K562 (cell line): Measurements from ENCODE around the gene RUSC1. TPM values are rescaled to one million over a fixed set of nuclear protein-coding genes. Genes with fewer than 3 reads are reported as not detected.
A peak's percentile ranks its signal among the peaks of the same experiment; 100 is the strongest.

Experiments
- AFF1 ChIP-seq, 2 experiments: fragments of 450-650 bp; IDR thresholded peaks; 2 replicates each; pipeline ENCODE4 v1.6.1; 2018; ENCODE audit warnings: mild to moderate bottlenecking in 2 of 2, low read depth in 1 of 2; ENCODE audit not compliant: partially characterized antibody in 2 of 2
- FOXK2 ChIP-seq, 2 experiments: fragments of 450-650 bp; IDR thresholded peaks in 1 of 2; conservative IDR thresholded peaks in 1 of 2; 2 replicates each; pipeline ENCODE4 v1.6.1; 2016; ENCODE audit warnings: low read depth in 2 of 2, mild to moderate bottlenecking in 1 of 2
- HDAC1 ChIP-seq, 2 experiments: fragments of 450-650 bp; IDR thresholded peaks; 2 replicates each; pipeline ENCODE4 v1.6.1; 2016 to 2017; ENCODE audit warnings: inconsistent platforms in 1 of 2, mild to moderate bottlenecking in 1 of 2, moderate library complexity in 1 of 2
- MAZ ChIP-seq, 2 experiments: fragments of 450-650 bp in 1 of 2; sonication (generic) in 1 of 2; formaldehyde crosslinking; IDR thresholded peaks in 1 of 2; conservative IDR thresholded peaks in 1 of 2; 2 replicates each; pipeline versions ENCODE4 v1.4.0 to v1.5.0; 2020; ENCODE audit warnings: mild to moderate bottlenecking in 1 of 2, missing genetic modification reagents in 1 of 2
- MXI1 ChIP-seq: IDR thresholded peaks from 2 replicates; pipeline ENCODE4 v1.6.1; 2011; ENCODE audit warnings: low read depth, mild to moderate bottlenecking, improper control_type of control experiment, low read length
- NKRF ChIP-seq: fragments of 450-650 bp; IDR thresholded peaks from 2 replicates; pipeline ENCODE4 v1.6.1; 2016; ENCODE audit warnings: borderline replicate concordance
- RCOR1 ChIP-seq, 2 experiments: IDR thresholded peaks; 2 replicates each; pipeline ENCODE4 v1.6.1; 2012; ENCODE audit warnings: low read depth in 2 of 2, low read length in 2 of 2, borderline replicate concordance in 1 of 2, improper control_type of control experiment in 1 of 2
- SAP30 ChIP-seq: fragments of 200-600 bp; sonication (generic); IDR thresholded peaks from 2 replicates; pipeline ENCODE4 v1.6.1; 2012; ENCODE audit warnings: borderline replicate concordance, low read depth, mild to moderate bottlenecking, moderate library complexity, low read length, control low read depth, inconsistent platforms; ENCODE audit not compliant: insufficient read depth, poor library complexity, severe bottlenecking
- SIN3A ChIP-seq, 2 experiments: fragments of 150-350 bp in 1 of 2; IDR thresholded peaks; 2 replicates each; pipeline ENCODE4 v1.6.1; 2011 to 2016; ENCODE audit warnings: borderline replicate concordance in 2 of 2, low read depth in 2 of 2, low read length in 2 of 2, mild to moderate bottlenecking in 2 of 2, moderate library complexity in 2 of 2; ENCODE audit not compliant: control insufficient read depth in 1 of 2
- SMARCC2 ChIP-seq: fragments of 450-650 bp; IDR thresholded peaks from 2 replicates; pipeline ENCODE4 v1.6.1; 2017; ENCODE audit warnings: antibody characterized with exemption, moderate library complexity, mild to moderate bottlenecking, low read depth
- WHSC1 ChIP-seq: IDR thresholded peaks from one replicate; pipeline ENCODE4 v1.6.1; 2012; ENCODE audit warnings: low read length, control low read depth, inconsistent platforms
- ZNF280B ChIP-seq: fragments of 250-450 bp; sonication (Bioruptor Pico); IDR thresholded peaks from 2 replicates; pipeline ENCODE4 v1.5.1; 2021; ENCODE audit warnings: mild to moderate bottlenecking
- polyA plus RNA-seq, 8 experiments: library from polyadenylated mRNA; depleted of rRNA in 4 of 8; stranded (reverse) in 5 of 8; unstranded in 3 of 8; fragments of >200 nt; fragmentation: Nextera tagmentation in 2 of 8; fragmentation: Illumina TruSeq in 1 of 8; extraction: Ambion mirVana in 2 of 8; extraction: Trizol in 1 of 8; gene quantifications; 2 replicates each; pipeline versions ENCODE4 v1.2.1 to v1.2.3, GENCODE V29; 2011 to 2014; ENCODE audit warnings: inconsistent platforms in 1 of 8, missing spikeins in 1 of 8
- total RNA-seq, 7 experiments: library from RNA; depleted of rRNA in 6 of 7; stranded (reverse); fragments of >200 nt in 6 of 7; fragmentation: Illumina TruSeq in 2 of 7; extraction: Trizol in 2 of 7; gene quantifications; 2 replicates each; pipeline versions ENCODE4 v1.2.1 to v1.2.3, GENCODE V29; 2011 to 2021; ENCODE audit warnings: low replicate concordance in 1 of 7
- TF ChIP-seq, protein P1 (sequence below): fragments of 450-650 bp; formaldehyde crosslinking; IDR thresholded peaks from 2 replicates; pipeline ENCODE4 v1.4.0; 2020; ENCODE audit warnings: mild to moderate bottlenecking, moderate library complexity

RUSC1 gene
- total and polyA plus RNA-seq, 9 of the 15 experiments (the other 6 are each of a cell fraction or from before 2014, with no cell fraction given), result 5.7 to 68.3 (median 33.6) TPM

DNA sequence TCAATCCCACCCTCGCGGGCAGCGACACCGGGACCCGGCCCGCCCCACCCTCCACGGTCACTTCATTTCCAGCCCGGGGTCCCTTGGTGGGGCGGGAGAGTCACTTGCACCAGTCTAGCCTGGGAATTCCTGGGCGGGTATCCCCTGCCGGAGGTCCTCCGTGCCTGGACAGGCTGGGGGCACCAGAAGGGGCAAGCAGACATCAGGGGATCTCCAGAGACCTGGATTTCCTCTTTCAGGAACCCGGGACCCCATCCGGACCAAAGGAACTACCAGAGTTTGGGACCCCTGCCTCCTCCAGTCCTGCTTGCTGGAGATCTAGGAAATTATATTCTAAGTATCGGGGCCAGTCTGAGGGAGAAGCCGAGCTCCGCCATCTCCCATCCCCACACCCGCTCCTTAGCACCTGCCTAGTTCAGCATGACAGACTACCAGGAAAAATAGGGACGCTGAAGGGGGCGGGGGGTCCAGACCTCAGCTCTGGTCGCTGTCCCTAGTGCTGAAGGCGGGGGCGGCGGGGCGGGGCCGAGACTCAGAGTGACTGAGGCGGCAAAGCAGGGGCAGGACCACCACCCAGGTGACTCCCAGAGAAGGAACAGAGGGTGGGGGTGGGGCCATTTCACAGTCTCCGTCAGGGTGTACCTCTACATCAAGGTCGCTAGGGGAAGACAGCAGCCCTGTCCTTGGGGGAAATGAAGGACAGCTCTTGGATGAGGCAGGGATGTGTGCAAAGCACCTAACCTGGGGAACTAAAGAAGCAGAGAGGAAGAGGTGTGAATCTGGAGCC, 42.6 kb upstream of the RUSC1 start (continued):
- TF ChIP-seq NKRF, result peak; percentile 65; the same call in 1 of the 2 replicates
- no peak for TF ChIP-seq SMARCC2
- peak in 1 of 2 experiments; percentile 5; a peak in 1 of 4 replicates for TF ChIP-seq RCOR1 (IDR thresholded peaks at IDR 0.05; ENCODE audit: borderline replicate concordance in 1 of 2, low read depth in 2 of 2, low read length in 2 of 2)
- TF ChIP-seq MAZ (CRISPR knock-in tag; conservative IDR thresholded peaks at IDR 0.05 in 1 of 2, IDR thresholded peaks at IDR 0.05 in 1 of 2), result peak in 1 of 2 experiments; percentile 59; a peak in 3 of 4 replicates
- TF ChIP-seq MXI1, result 0 out of 2 replicates have a peak, but pooled peaks have one; percentile 30
- TF ChIP-seq AFF1 (IDR thresholded peaks at IDR 0.05; ENCODE audit: low read depth in 1 of 2, partially characterized antibody in 2 of 2), result no peak
- no peak for TF ChIP-seq ZNF280B
- TF ChIP-seq SIN3A (IDR thresholded peaks at IDR 0.05; ENCODE audit: borderline replicate concordance in 2 of 2, control insufficient read depth in 1 of 2, low read depth in 2 of 2, low read length in 2 of 2), result peak; percentile 76 to 96; a peak in 3 of 4 replicates
- peak; percentile 49 for TF ChIP-seq SAP30
- peak in 1 of 2 experiments; percentile 65; a peak in 1 of 4 replicates for TF ChIP-seq HDAC1 (IDR thresholded peaks at IDR 0.05)
- TF ChIP-seq FOXK2 (conservative IDR thresholded peaks at IDR 0.05 in 1 of 2, IDR thresholded peaks at IDR 0.05 in 1 of 2; ENCODE audit: low read depth in 2 of 2), result no peak
- TF ChIP-seq, protein P1, sequence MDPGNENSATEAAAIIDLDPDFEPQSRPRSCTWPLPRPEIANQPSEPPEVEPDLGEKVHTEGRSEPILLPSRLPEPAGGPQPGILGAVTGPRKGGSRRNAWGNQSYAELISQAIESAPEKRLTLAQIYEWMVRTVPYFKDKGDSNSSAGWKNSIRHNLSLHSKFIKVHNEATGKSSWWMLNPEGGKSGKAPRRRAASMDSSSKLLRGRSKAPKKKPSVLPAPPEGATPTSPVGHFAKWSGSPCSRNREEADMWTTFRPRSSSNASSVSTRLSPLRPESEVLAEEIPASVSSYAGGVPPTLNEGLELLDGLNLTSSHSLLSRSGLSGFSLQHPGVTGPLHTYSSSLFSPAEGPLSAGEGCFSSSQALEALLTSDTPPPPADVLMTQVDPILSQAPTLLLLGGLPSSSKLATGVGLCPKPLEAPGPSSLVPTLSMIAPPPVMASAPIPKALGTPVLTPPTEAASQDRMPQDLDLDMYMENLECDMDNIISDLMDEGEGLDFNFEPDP (CRISPR knock-in tag), result no peak
- no peak for TF ChIP-seq WHSC1
